ENCODE results near the gene ASTN1.

Gene ASTN1

DNA sequence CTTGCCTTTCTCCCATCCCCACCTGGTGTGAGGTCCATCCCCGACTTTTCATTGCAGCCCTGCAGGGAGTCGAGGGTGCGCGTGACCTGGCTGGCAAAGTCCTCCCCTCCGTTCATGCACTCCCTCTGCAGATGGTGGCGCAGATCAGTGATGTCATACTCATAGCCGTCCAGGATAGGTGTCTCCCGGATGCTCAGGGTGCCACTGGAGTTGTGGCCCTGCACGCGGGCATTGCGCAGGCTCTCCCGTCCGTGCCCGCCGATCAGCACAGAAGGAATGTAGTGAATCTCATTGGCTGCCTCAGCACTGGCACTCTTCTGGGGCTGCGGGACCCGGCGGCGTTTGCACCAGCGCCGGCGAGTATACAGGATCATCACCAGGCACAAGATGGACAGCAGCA, 132.1 kb downstream of the ASTN1 start:
- no peak for DNase-seq

DNA sequence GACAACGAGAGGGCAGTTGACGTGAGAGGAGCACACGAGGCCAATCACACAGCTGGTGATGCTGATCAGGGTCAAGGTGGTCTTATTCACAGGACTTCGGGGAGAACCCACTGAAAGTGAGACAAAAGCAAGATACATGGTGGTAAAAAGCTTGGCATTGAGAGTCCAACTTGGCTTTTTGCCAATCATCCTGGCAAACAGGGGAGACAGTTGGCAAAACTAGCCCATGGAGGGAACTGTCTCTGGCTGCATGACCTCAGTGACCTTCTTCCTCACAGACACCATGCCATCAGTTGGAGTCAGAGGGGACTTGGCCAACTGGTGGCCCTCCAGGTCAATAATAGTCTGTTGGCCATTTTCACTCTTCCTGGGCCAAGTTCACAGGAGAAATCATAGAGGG, 139.9 kb downstream of the ASTN1 start:
- DNase-seq, result no peak

DNA sequence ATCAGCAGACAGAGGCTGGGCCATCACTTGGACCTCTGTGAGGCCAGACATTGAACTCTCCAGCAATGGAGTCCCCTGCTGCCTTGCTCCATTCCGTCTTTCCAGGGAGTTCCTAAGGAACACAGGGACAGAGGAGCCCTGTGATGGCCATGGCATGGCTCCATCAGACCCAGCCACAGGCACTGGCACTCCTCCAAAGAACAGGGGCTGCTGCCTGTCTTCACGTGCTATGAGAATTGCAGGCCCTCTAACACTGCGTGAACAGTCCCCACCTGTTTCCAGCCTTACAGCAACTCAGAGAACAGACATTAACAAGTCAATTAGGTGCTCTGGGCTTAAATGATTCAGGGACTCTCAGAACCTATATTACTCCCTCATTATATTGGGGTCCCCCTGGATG, 140.8 kb downstream of the ASTN1 start:
- no peak for DNase-seq

DNA sequence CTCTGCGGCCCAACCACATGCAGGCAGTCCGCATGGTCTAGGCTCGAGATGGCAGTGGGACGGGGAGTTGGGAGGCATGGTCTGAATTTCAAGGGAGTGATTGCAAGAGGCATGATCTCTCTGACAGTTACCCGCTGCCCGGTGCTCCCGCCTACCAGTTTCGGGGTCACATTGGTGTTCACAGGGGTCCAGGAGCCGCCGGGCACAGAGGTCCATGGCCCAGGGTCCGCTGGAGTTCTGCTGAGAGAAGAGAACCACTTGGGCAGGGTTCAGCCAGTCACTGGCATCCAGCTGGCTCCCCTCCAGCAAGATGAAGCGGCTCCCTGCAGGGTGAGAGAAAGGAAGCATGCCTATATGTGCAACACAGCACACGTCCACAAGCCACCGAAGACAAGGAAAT, 141.3 kb downstream of the ASTN1 start:
- no peak for DNase-seq

DNA sequence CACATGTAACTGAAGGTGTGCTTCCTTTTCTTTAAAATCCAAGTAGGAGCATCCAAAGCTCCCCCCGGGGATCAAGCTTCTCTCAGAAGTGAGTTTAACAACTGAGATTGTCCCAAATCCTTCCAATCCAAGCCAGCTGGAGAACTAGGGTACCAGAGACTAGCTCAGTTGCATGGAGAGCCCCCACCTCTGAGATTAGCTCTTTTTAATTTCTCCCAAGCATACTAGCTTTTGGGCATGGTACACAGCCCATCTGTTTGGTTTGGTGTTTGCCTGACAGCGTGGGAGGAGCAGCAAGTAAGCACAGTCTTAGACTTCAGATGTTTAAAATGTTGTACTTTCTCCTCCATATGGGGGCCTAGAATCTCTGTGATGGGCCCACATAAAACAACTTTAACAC, 142.8 kb downstream of the ASTN1 start:
- no peak for DNase-seq

DNA sequence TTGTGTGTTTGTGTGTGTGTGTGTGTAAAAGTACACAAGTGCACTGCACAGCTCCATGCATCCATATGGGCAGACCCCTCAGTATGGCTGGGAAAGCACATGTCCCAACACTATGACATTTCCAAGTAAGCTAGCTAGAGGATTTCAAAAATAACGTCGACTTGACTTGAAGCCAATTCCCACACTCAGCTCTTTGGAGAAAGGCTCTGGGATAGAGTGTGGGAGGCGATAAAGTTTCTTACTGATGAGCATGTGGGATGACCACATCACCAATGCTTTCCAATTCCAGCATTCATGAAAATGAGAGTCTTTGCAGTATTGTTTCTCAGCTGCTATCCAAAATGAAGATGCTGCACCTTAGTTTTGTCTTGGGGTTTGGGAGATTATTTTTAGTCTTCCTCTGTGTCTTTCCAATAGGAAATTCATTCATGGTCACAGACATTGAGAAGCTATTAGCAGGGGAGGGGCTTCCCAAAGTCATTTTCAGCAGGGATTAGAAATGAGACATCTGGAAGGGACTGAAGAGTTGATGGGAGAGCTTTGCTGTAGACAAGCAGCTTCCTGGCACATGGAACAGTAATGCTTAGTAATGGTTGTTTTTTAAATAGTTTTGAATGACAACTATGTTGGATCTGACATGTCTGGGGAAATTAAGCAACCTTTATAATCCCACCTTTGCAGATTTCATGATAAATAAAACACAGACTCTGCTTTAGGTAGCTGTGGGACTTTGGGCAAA, 143.5 kb downstream of the ASTN1 start:
- DNase-seq, result no peak

DNA sequence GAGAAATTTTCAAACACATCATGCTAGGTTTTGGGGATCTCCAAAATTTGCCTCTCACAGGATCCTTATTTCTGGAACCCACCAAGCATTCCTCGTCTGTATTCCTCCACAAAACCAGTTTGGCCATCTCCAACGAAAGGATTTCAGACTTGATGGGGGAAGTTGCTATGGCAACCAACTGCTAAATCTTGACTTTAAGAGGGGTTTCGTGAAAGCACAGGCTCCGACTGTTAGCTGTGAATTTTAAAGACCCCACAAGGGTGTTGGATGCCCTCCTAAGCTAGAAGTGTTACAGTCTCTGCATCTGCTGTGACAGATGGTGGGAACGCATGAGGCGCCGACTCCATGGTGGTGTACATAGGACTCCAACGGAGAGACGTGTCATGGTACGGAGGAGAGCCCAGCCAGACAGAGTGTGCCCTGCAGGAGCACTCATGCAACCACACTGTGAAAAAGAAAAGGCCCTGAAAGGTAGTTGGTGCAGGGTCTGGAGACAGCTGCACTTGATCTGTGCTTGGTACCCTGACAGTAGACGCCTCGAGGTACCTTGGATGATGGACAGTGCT, 147.1 kb downstream of the ASTN1 start:
- no peak for DNase-seq

DNA sequence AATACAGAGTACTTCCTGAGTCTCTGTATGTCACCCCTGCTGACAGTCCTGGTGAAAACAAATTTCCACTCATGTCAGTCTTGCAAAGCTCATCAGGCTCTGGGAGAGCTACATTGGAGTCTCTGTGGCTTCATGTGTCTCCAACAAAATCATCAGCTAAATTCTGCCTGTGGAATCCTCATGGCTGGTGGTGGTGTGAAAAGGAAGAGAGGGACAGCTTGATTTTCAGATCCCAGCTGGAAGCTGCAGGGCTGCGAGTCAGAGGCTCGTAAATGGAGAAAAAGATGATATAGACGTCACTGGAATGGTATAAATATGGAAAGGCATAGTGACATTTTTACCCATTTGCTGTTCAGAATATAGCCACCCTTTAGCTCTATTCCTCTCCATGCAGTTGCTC, 150.2 kb downstream of the ASTN1 start:
- no peak for DNase-seq

DNA sequence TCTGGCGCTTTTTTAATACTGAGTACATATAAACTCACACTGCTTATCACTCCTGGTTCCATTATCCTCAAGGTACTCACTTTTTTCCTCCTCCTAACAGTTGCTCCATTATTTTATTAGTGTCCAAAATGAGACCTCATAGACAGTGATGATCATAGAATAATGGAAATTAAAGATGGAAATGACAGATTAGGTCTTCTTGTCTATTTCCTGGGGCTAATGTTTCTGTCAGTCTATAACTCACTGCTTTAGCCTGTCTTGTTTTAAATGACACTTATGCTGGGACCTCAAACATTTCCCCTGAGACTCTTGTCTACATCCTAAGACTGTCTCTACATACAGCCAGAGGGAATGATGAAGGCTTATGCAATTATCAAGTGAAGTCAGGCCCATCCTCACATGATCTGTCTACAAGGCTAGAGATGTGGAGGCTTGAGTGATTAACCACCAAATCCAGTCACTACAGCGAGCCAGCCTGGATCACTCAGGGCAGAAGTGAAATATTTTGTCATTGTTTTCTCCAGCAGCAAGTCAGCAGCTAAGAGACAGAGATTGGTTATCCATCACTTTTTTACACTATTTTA, 152.1 kb downstream of the ASTN1 start:
- DNase-seq, result no peak

DNA sequence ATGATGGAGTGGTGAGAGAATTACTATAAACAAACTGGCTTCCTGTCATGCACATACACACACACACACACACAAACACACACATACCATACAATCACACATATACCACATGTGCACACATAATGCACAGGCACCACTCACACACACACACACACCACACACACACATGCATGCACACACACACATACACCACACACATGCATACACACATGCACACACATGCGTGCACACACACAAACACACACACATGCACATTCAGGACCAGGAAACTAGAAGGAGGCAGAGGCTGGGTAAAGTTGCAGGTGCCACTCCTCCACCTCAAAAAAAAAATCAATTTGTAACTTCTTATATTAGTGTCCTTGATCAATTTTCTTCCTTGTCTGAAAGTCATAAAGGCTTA, 153.0 kb downstream of the ASTN1 start:
- DNase-seq, result no peak

DNA sequence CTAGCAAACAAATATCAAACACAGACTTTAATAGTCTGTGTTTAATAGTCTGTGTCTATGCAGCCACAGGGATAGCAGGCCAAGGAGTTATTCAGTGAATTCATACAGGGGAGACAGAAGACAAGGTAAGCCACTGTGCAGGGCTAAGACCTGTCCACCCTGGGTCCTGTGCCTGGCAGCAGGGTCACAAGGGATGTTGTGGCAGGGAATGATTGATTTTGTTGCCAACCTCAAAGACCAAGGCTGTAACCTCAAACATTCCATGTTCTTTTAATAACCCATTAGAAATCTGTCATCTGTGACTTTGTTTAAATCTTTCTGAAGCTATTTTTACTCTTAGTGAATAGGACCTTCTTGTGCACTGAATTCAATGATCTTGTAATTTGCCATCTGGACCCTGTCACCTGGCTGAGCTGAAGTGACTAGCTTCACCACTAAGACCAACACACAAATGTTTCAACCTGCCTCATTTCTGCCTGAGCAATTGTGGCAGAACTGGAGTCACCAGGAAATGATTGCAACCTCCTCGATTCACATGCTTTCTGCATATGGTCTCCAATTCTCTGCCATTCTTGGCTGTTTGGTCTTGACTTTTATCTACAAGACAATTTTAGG, 154.2 kb downstream of the ASTN1 start:
- DNase-seq, result no peak

DNA sequence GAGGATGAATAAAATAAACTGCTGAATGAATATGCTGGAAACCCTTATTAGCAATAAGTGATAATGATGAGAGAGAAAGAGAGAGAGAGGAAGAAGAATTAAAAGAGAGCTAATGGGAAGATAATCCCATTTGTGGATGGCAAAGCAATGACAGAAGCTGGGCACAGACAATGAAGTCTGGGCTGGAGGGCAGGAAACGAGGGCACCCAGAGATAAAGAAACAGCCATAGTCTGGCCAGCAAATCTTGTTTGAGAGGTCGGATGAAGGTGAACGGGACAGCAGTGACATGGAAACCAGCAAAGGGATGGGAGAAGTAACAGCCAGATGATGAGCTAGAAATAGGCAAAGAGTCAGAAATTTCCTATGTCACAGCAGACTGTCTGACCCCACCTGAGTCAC, 155.9 kb downstream of the ASTN1 start:
- no peak for DNase-seq

DNA sequence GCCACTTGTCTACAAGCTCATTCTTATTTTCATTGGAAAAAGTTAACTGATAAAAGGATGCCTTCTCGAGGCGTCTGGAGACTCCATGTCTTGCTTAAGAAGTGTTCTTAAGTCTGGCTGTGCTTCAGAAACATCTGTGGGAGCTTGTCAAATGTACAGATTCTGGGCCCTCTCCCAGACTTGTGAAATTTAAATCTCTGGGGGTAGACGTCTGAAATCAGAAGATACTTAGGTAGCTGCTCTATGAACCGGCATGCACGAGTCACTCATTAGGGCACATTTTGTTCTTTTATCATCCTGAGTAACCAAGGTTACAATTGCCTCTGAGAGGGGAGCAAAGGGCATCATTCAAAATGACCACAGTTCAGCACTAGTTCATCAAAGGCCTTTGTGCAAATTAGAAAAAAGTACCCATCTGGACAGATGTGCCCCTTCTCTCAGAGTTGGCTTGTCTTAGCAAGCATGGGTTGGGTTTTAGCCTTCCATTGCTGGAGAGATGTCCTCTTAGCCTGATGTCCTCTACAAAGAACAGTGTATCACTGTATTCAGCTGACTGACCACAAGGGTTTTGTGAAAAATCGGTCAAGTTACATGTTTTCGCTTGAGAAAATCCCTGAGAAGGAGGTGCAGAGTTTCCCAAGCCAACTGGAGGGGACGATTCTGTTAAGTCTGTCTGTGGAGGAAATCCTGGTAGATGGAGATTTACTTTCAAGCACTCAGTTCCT, 156.9 kb downstream of the ASTN1 start:
- DNase-seq, result no peak

DNA sequence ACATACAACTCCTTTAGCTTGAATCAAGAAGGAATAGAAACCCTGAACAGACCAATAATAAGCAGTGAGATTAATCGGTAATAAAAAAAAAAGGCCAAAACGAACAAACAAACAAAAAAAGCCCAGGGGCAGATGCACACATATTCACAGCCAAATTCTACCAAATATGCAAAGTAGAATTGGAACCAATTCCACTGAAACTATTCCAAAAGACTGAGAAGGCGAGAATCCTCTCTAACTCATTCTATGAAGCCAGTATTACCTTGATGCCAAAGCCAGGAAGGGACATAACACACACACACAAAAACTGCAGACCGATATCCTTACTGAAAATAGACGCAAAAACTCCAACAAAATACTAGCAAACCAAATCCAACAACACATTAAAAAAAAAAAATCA, 161.6 kb downstream of the ASTN1 start:
- no peak for DNase-seq

DNA sequence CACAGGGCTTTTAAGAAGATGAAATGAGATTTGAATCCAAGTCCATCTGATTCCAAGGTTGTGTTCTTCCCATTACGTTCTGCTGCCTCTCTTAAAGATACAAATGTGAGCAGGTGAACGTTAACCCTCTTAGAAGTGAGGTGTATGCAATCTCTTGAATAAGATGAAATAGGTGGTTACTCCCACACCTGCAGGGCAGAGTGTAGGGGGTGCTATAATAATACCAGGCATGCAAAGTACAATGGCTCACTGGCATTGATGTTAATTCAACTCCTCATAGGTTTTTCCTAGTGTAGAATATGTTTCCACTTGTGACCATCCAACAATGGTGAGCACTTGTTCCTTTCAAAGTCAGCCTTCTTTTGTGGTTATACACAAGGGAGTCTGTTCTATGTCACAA, 163.0 kb downstream of the ASTN1 start:
- DNase-seq, result no peak

DNA sequence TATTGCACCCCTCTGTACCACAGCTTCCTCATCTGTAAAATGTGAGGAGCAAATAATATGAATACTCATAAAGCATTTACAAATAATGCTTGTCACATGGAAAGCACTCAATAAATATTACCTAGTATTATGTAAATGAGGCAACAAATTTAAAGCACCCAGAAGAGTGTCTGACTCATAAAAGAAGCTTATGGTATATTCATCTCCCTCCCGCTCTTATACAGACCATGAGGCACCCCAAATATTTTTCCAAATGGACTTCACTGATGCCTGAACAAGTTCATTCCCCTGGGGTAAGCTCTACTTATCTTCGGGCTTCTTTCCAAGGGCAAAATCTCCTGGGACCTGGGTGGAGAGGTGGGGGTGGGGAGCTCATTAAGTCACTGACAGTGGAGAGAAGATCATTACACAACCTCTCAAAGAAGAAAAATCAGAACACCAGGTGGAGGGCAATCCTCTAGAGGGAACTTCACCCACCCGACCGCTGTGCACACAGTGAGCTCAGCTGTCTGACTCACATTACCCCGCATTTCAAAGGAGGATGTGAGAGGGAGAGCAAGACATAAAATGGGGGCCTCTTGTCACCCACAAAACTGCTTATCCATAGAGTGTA, 166.2 kb downstream of the ASTN1 start:
- DNase-seq, result no peak

DNA sequence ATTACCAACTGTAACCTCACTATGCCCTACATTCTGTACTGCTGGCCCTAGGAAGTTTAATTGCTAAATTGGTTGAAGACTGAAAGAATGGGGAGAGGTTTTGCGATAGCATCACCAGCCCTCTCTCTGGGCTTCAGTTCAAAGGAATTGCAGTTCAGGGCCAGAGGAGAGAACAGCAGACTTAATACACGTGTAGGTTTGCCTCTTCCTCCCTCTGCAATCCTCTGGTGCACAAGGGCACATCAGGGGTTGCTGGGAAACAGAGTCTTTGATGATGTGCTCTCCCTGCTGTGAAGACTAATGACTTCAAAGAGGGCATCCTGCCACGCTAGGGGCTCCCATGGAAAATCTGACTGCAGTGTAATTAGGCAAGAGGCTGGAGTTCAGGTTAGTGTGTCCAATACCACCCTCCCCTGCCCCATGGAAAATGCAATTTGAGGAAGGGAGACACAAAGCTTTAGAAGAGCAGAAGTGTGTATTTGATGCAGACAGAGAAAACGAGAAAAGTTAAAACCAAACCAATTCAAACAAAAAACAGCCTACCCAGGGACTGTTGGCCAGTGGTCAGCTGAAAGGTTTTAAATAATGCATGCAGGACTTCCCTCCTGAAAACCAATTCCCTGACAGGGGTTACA, 167.9 kb downstream of the ASTN1 start:
- no peak for DNase-seq

DNA sequence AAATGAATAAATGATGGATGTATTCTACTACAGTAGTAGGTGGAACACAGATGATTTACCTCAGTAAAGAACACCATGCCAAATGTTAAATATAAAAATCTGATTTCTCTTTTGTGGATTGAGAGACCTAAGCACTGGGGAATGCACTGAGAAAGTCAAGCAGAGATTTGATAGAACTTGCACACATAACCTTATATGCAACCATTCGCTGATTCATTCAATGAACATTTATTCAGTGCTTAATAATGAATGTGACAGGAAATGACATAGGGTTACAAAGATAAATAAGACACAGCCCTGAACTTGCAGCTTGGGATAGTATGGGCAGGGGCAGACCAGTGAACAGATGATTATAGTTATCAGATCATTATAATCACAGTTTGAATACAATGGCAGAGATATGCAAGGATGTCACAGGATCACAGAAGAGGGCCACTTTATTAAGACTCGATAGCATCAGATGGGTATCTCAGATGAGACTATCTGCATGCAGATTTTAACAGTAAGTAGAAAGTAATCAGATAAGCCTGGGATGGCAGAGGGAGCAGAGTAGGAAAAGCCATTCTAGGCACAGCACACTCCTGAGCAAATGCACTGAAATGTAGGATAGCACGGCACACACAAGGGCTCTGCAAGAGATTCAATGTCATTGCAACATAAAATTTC, 169.4 kb downstream of the ASTN1 start:
- no peak for DNase-seq

DNA sequence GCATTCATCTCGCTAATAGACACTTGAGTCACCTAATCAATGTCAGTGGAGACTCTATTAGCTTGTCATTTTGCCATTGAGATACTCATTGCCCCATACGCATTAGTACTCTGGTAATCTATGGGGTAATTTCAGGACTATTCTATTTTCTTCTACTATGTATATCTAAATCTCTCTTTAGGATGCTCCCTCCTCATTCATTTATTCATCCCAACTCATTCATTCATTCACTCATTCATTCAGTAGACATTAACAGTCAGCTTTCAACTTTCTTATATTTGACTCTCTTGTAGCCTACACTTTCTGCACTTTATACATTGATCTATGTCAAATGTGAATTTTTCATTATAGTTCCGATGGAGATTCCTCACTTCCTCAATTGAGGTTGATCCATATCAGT, 170.9 kb downstream of the ASTN1 start:
- no peak for DNase-seq

DNA sequence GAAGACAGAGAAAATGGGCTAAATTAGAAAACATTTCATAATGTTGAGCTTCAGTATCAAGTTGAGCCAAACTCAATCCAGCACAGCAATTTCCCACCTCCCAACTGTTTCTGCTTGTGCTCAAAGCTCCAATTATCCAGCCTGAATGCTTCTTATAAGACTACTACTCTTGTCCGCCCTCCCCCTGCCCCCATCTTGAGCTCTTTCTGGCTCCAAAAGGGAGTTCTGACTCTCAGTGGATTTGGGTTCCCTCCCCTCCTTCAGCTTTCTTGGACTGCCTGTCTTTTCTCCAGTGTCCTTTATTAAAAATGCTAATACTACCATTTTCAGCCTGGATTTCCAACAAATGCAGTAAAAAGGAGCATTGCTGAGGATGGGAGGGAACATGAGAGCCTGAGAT, 174.8 kb downstream of the ASTN1 start:
- no peak for DNase-seq

DNA sequence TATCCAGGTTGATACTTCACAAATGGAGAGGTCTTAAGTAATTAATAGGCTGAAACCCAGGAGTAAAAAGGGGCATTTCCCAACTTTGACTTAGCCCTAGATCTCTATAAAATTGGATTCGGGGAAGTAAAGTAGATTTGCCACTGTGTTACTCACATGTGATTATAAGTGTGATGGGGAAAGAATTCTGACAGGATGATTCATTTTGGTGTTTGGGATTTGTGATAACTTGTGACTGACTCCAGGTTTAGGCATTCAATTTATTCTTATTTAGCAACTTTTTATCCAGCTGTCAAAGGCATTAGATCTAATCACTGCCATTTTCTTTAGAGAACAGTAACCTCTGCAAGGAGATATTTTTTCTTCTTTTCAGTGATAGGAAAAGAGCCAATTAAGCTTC, 175.5 kb downstream of the ASTN1 start:
- DNase-seq, result no peak

DNA sequence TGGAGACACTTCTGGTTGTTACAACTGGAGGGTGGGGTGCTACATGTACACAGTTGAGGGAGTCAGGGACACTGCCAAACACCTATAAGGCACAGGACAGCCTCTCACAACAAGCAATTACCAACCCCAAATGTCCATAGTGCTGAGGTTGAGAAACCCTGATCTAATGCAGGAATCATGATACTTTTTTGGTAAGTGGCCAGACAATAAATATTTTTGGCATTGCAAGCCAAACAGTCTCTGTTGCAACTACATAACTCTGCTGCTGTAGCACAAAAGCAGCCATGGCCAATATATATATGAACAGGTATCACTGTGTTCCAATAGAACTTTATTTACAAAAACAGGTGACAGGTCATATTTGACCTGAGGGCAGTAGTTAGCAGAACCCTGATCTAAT, 177.5 kb downstream of the ASTN1 start:
- DNase-seq, result no peak
